T-helper 1 cell treated with Interleukin-12 subunit alpha and Interleukin-12 subunit beta and Interleukin-4 antibody, amounts not matched to agents 30 ng/mL and 1 ng/mL, for 36 hours (primary cell): ENCODE data around the gene NUP155. TPM values are rescaled to one million over a fixed set of nuclear protein-coding genes. Genes with fewer than 3 reads are reported as not detected.
"Not testable (repeated sequence)": the region's sequence is repeated elsewhere in the genome, so short reads cannot be mapped to it uniquely, and the experiment has no call there.

Source experiments
- intact Hi-C: fragments of 100-400 bp; cut with micrococcal nuclease; formaldehyde crosslinking; loops from one replicate; pipeline ENCODE4 v1.15.1; 2024
- total RNA-seq: library from RNA; stranded (reverse); gene quantifications from 2 replicates; pipeline ENCODE4 v1.2.3, GENCODE V29; 2022

The NUP155 gene
- total RNA-seq, 1 donor from 2014 or later = 51.7 TPM

DNA sequence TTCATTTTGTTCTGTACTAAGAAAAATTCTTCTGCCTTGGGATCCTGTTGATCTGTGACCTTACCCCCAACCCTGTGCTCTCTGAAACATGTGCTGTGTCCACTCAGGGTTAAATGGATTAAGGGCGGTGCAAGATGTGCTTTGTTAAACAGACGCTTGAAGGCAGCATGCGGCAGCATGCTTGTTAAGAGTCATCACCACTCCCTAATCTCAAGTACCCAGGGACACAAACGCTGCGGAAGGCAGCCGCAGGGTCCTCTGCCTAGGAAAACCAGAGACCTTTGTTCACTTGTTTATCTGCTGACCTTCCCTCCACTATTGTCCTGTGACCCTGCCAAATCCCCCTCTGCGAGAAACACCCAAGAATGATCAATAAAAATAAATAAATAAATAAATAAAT, 74.6 kb downstream of the NUP155 start:
- intact Hi-C loops = not testable (repeated sequence)

DNA sequence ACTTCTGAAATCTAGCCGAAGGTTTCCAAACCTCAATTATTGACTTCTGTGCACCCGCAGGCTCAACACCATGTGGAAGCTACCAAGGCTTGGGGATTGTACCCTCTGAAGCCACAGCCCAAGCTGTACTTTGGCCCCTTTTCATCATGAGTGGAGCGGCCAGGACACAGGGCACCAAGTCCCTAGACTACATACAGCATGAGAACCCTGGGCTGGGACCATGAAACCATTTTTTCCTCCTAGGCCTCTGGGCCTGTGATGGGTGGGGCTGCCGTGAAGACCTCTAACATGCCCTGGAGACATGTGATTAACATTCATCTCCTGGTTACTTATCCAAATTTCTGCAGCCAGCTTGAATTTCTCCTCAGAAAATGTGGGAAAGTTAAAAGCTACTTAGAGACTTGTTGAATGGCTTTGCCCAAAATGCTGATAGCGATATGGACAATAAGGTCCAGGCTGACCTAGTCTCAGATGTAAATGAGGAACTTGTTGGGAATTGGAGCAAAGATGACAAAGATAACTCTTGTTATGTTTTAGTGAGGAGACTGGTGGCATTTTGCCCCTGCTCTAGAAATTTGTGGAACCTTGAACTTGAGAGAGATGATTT, 87.6 kb downstream of the NUP155 start:
- intact Hi-C loops = no loop called here

DNA sequence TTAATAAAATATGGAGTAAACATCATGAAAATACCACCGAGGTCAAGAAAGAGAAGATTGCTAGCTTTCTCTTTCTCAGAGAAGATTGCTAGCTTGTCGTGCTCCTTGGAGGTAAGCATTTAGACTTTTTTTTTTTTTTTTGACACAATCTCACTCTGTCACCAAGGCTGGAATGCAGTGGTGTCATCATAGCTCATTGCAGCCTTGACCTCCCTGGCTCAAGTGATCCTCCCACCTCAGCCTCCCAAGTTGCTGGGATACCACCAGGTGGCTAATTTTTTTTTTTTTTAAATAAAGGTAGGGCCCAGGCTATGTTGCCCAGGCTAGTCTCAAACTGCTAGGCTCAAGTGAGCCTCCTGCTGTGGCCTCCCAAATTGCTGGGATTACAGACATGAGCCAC, 95.4 kb downstream of the NUP155 start:
- intact Hi-C loops = no loop called here

DNA sequence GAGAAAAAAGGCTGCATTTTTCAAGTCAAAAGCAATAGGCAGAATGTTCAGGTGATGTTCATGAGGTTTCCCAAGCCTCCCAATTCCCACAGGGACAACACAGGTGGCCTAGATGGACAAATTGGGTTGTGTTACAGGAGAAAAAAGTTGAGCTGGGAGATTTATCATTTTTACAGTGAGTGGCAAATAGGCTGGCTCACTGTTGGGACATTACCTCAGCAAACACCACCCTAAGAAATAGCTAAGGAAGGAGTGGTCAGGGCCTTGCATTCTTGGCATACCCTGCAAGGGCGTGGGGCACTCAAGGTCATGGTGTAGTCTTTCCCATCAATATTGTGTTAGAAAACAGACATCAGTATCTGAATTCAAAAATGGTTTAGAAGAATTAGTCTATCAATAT, 98.4 kb downstream of the NUP155 start:
- intact Hi-C loops = no loop called here

DNA sequence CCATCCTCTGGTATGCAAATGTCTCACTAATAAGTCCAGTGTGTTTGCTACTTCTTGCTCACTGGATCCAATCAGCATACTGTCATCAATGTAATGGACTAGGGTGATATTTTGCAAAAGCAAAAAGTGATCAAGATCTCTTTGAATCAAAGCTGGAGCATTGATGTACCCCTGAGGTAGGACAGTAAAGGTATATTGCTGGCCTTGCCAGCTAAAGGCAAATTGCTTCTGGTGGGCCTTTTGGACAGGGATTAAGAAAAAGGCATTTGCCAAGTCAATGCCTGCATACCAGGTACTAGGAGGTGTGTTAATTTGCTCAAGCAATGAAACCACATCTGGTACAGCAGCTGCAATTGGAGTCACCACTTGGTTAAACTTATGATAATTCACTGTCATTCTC, 102.8 kb downstream of the NUP155 start:
- intact Hi-C loops = not testable (repeated sequence)

DNA sequence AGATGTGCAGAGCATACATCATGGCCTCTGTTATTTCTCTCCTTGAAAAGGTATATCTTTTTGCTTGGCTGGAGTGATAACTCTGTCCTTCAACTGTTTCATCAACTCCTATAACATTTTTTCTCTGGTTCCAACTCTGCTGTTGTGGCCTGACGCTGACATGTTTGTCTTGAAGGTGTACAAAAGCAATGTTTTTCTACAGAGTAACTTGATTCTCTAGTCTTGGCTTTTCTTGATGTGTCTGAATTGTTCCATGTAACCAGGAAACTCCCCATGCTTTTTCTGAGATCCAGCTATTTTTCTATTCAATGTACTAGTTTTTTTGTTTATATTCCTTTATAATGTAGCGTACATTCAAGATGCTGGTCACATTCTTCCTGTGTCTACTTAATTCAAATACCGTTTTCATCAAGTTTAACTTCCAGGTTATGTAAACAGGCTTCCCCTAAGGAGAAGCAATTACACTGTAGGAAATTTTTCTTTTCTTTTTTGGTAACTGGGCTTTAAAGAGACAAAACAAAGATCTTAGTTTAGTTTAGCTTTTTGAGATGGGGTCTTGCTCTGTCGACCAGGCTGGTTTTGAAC, 115.0 kb downstream of the NUP155 start:
- intact Hi-C loops = no loop called here

DNA sequence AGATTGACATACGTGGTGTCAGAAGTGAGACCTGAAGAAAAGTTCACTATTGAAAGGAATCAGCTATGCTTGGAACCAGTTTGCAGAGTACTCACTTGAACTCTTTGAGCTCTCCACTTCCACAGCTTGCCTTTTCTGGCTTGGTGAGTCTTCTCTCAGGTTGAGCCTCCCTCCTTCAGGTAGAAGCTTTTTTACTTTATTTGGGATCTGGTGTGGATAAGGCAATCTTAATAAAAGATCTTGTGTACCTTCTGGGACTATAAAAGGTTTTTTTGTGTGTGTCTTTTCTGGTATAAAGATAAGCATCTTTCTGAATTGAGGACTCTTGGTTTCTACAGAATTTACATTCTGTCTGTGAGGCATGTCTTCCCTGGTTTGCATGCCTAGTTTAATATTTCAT, 116.3 kb downstream of the NUP155 start:
- intact Hi-C loops = no loop called here

DNA sequence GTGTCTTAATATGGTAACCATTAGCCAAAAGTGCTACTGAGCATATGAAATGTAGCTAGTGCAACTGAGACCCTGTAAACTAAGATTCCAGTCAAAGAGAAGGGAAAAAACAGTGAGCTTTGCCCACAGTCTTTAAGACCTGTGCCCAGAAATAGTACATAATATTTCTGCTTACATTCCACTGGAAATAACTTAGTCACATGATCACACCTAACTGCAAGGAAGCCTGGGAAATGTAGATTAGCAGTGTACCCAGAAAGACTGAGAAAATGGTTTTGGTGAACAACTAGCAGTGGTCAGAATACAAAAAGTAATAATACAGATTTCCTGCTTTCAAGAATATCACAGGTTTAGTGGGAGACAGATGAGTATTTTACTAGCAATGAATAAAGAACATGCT, 119.2 kb downstream of the NUP155 start:
- intact Hi-C loops = no loop called here

DNA sequence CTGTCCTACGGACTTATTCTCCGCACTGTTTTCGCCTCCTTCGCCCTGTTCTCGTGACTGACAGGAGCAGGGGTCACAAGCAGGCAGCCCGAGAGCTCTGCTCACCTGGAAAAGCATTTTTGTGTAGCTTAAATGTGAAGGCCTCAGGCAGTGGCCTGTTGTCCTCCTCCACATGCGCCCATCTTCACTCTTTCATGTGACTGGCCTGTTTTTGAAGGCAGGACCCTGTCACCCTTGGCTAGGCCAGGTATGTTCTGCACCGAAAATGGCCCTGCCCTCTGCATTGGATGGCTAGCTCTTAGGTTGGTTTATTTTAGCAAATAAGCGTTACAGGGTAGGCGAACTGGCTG, 121.1 kb downstream of the NUP155 start:
- intact Hi-C loops = loop anchor here (2.0 to 5.0 kb wide), 6 partner anchors 41 to 373 kb away; partner anchors contain the start of genes NIPBL and NUP155

DNA sequence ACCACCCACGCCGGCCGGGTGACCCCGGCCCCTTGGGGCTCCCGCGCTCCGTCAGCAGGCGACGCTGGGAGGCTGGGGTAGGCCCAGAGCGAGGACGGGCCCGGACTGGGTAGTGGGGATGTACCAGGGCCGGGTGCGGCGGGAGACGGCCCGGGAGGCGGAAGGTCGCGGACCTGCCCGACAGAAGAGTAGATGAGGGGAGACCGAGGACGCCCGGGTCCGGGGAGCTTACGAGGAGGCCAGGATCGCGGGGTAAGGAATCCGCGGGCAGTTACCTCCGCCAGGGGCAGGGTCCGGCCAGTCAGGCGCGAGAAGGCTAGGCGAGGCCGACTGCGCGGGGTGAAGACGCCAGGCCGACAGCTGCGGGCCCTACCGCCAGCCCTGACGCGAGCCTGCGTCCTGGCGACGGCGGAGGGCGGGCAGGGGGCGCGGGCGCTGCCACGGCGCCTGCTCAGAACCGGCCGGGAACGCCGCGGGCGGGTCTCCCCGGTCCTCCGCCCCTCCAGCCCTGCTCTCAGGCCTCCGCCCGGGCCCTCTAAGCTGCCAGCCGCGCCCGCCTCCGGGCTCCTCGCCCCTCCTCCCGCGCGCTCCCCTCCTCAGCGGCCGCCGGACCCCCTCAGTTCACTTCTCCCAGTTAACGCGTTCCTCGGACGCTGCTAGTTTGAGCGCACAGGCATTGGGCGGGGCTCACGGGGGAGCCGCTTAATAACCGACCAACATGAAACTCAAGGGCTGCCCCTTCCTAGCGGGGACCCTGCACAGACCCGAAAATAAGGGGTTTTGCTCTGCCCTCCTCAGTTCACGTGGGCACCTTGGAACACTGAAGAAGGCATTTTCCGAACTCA, 121.7 kb downstream of the NUP155 start, which contains the start of gene CPLANE1:
CPLANE1 (minus strand) TSS at position 407 of the 845 bp plus-strand sequence. CDS start 1,678 bp downstream, outside the sequence.
- intact Hi-C loops = loop anchor here (2.0 to 5.0 kb wide), 6 partner anchors 40 to 372 kb away; partner anchors contain the start of genes NIPBL and NUP155

DNA sequence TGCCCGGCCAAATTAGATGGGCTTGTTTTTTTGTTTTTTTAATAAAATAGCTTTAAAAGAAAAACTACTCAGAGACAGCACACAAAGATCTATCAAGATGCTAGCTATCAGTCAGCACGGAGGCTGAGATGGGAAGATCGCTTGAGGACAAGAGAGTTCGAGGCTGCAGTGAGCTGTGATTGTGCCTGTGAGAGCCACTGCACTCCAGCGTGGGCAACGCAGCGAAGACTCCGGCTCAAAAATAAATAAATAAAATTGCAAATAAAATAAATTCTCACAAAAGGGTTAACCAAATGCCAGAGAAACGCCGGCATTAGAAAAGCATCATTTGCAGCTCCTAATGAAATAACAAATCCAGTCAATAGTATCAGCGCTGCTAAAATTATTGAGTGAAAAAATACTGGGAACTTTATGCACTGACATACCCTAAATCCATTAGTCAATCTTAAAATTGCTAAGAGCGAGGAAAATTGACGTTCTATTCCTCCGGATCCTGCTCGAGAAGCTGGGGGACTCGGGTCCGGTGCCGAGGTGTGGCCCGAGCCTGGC, 122.4 kb downstream of the NUP155 start:
- intact Hi-C loops = loop anchor here (2.0 to 5.0 kb wide), 6 partner anchors 40 to 372 kb away; partner anchors contain the start of genes NIPBL and NUP155

DNA sequence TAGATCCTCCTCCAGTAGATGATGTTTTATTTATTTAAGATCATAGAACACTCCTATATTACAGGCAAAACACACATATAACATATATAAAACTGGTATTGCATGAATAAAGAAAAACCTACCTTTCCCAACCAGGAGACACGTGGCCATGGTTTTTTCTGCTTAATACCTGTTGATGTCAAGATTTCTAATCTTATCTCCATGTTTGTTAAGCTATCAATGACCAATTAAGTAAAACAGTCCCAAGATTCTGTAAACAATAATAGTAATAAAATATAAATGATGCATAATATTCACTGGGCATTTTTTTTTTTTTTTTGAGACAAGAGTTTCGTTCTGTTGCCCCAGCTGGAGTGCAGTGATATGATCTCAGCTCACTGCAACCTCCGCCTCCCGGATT, 123.4 kb downstream of the NUP155 start:
- intact Hi-C loops = loop anchor here (5.0 kb wide), 2 partner anchors 50 to 125 kb away; partner anchors contain the start of gene NUP155

DNA sequence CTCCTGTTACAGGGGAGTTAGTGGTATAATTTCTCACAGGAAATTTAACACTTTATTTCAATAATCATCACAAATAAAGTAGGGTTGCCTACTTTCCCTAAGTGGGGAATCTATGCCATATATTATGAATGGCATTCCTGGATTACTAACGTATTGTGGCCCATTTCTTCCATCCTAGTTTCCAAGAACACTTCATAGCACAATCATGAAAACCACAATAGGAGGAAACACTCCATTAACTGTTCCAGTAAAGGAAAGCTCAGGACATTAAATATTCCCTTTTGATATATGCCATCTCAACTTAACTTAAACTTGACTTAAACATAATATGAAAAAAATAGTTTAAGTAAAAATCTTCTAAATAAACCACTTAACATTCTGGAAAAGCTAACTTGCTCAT, 123.9 kb downstream of the NUP155 start:
- intact Hi-C loops = loop anchor here (5.0 kb wide), 2 partner anchors 50 to 125 kb away; partner anchors contain the start of gene NUP155

Other genes with a start within 250 kb of the NUP155 start
- gene CPLANE1, start 121.7 kb downstream of the NUP155 start, total RNA-seq = 11.7 and 12.7 TPM in 2 replicates
- 36.2 and 42.1 TPM in 2 replicates for gene WDR70, start 8.2 kb upstream of the NUP155 start, total RNA-seq